ENCODE measurements around the gene SLITRK3.
"Not testable (repeated sequence)": the region's sequence is repeated elsewhere in the genome, so short reads cannot be mapped to it uniquely, and the experiment has no call there.

SLITRK3 gene

DNA sequence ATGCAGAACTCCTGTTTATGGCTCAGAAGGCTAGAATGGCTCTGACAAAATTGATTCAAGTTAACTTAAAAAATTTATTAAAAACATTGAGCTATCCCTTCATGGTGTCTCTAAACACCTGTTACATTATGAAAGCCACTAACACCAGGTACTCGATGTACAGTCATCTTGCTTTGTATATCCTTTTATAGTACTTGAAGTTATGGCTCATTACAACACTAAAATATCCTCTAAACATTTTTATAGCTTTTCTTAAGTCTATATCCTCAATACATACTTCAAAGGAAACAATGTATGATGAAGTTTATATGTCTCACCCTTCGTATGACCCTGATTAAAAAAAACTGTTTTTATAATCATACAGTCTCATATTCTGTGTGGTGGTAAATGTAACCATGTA is 38.2 kb downstream of the SLITRK3 start:
- H3K27ac ChIP-seq = no peak overlapping the region
- TF ChIP-seq, protein P1, sequence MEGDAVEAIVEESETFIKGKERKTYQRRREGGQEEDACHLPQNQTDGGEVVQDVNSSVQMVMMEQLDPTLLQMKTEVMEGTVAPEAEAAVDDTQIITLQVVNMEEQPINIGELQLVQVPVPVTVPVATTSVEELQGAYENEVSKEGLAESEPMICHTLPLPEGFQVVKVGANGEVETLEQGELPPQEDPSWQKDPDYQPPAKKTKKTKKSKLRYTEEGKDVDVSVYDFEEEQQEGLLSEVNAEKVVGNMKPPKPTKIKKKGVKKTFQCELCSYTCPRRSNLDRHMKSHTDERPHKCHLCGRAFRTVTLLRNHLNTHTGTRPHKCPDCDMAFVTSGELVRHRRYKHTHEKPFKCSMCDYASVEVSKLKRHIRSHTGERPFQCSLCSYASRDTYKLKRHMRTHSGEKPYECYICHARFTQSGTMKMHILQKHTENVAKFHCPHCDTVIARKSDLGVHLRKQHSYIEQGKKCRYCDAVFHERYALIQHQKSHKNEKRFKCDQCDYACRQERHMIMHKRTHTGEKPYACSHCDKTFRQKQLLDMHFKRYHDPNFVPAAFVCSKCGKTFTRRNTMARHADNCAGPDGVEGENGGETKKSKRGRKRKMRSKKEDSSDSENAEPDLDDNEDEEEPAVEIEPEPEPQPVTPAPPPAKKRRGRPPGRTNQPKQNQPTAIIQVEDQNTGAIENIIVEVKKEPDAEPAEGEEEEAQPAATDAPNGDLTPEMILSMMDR (IDR thresholded peaks at IDR 0.05) = no peak
- TF ChIP-seq ZFX (IDR thresholded peaks at IDR 0.05; ENCODE audit: borderline replicate concordance) = no peak

DNA sequence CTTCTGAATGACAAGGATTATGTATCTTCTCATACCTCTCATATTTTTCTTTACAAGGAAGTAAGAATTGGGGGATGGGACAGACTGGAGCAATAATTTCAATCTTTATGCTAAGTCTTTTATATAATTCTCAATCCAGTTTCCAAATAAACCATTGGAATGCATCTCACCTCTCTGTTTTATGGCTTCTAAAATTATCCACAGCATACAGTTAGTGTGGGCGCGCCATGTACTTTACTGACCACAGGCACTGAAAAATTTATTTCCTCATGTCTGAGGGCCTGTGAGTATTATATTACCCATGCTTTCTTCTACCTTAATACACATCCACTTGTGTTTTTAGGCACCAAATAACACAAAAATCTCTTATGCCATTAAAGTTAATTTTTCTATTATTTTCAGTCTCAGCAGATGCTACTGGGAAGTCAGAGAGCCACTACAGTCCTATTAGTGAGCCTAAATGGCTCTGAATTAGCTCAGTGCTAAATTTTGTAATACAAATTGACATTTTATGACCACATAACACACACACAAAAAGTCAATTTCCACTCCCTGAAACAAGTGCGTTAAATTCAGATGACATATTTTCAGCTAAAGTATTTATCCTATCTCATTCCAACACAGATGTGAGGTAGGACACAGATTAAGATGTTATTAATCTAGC is 39.3 kb downstream of the SLITRK3 start:
- no peak for TF ChIP-seq ZFX (IDR thresholded peaks at IDR 0.05; ENCODE audit: borderline replicate concordance)
- TF ChIP-seq, protein P1 (IDR thresholded peaks at IDR 0.05) = no peak
- no peak overlapping the region for H3K27ac ChIP-seq

DNA sequence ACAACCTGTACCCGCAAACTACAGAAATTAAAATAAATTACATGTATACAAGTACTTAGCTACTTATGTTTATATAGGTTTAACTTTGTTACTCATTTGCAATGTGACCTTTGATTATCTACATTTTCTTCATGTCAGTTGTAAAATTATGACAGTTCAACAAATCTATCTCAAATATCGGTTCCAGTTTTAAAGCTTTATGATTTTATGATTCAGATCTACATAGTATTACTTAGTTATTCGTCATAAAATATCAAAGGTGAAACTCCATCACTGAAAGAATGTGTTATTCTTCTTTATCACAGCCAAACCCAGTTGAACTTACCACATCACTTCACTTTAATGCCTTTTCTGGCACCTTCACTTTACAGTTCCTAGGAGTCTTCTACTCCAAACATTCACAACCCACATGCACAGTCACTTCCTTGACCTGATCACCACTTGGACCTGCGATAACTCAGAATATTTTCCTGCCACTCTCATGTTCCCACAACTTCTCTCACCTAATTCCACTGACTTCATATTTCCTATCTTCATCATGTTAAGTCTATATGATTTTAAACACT is 47.2 kb downstream of the SLITRK3 start:
- TF ChIP-seq, protein P1 (IDR thresholded peaks at IDR 0.05) = no peak

DNA sequence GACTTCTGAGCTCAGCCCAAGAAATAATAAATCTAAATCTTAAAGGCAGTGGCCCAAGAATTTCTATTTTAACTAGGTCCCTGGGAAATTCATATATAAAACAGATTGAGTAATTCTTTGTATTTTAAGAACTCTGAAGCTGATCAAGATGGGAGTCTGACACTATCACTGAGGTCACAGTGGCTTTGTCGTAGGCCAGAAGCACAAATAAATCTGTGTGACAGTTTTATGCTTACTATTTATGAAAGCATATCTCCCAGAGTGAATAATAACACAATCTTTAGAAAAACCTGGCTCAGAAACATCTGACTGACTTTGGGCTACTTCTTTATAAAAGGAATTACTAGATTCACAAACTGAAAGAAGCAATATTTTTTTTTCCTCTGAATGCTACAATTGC is 51.9 kb downstream of the SLITRK3 start:
- no peak overlapping the region for H3K27ac ChIP-seq
- TF ChIP-seq, protein P1 (IDR thresholded peaks at IDR 0.05) = no peak
- no peak for TF ChIP-seq ZFX (IDR thresholded peaks at IDR 0.05; ENCODE audit: borderline replicate concordance)

More for the DNA sequence above, 47.2 kb downstream of the SLITRK3 start:
- H3K27ac ChIP-seq = no peak overlapping the region

DNA sequence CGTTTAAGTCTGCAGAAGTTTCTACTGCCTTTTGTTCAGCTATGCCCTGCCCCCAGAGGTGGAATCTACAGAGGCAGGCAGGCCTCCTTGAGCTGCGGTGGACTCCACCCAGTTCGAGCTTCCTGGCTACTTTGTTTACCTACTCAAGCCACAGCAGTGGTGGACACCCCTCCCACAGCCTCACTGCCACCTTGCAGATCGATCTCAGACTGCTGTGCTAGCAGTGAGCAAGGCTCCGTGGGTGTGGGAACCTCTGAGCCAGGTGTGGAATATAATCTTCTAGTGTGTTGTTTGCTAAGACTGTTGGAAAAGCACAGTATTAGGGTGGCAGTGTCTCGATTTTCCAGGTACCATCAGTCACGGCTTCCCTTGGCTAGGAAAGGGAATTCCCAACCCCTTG is 56.3 kb downstream of the SLITRK3 start:
- not testable (repeated sequence) for H3K27ac ChIP-seq

Measured in 22Rv1 (cell line).